IPS DF 6.9 (cell line): ENCODE results near the gene PSPN.

Experiments used
- DNase-seq: peaks from one replicate; pipeline ENCODE4 v3.0.0-alpha.2; 2013; ENCODE audit warnings: low read depth, low spot score
- H3K27ac ChIP-seq: one replicate; pipeline ENCODE4 v1.5.1; 2013; ENCODE audit warnings: low read length, control low read depth
- H3K27me3 ChIP-seq: 2 replicates; pipeline ENCODE4 v1.6.1; 2013; ENCODE audit warnings: mild to moderate bottlenecking, low read length; ENCODE audit not compliant: control insufficient read depth, insufficient read depth
- H3K36me3 ChIP-seq: 2 replicates; pipeline ENCODE4 v1.6.1; 2013; ENCODE audit warnings: low read length; ENCODE audit not compliant: control insufficient read depth, insufficient read depth
- H3K4me1 ChIP-seq: 2 replicates; pipeline ENCODE4 v1.6.1; 2013; ENCODE audit warnings: low read length; ENCODE audit not compliant: control insufficient read depth, insufficient read depth
- H3K4me3 ChIP-seq: 2 replicates; pipeline ENCODE4 v1.5.1; 2013; ENCODE audit warnings: mild to moderate bottlenecking, low read length
- H3K9me3 ChIP-seq: 2 replicates; pipeline ENCODE4 v1.6.1; 2013; ENCODE audit warnings: low read length, inconsistent platforms; ENCODE audit not compliant: control insufficient read depth, insufficient read depth
- WGBS: extraction: QIAGEN DNeasy Blood & Tissue Kit; methylation state at CpG from one replicate; pipeline ENCODE4 v1.1.7; 2013; ENCODE audit warnings: mixed read lengths, missing lambda C conversion rate; ENCODE audit not compliant: insufficient read length, insufficient coverage; 5-methylcytosine and 5-hydroxymethylcytosine counted together

PSPN gene

GRCh38 chr19:6383188-6383587, 7.5 kb upstream of the PSPN start:
- DNase-seq: no peak
- WGBS: no CpG with 5 or more reads among the region's 19 CpGs
- Histone ChIP-seq H3K4me1 (no peaks in the 10 kb centered on the region), H3K9me3 (no peaks in the 10 kb centered on the region; the same call in 1 of the 2 replicates), H3K27me3 (no peaks in the 10 kb centered on the region), H3K27ac (no peak overlapping the region), H3K36me3 (peaks cover 46% of the 10 kb centered on the region), H3K4me3 (no peak overlapping the region)

GRCh38 chr19:6381030-6381750, 5.5 kb upstream of the PSPN start:
- Histone ChIP-seq H3K4me1 (no peaks in the 10 kb centered on the region), H3K27me3 (no peaks in the 10 kb centered on the region), H3K36me3 (peaks cover 36% of the 10 kb centered on the region), H3K9me3 (no peaks in the 10 kb centered on the region; the same call in 1 of the 2 replicates), H3K27ac (no peak overlapping the region), H3K4me3 (no peak overlapping the region)
- whole genome bisulfite sequencing: no CpG with 5 or more reads among the region's 40 CpGs
- DNase-seq: no peak

GRCh38 chr19:6379744-6380143, 4.0 kb upstream of the PSPN start:
- H3K9me3 ChIP-seq: no peaks in the 10 kb centered on the region; the same call in 1 of the 2 replicates
- no peak overlapping the region for H3K4me3 ChIP-seq
- WGBS: no CpG with 5 or more reads among the region's 3 CpGs
- no peak overlapping the region for H3K27ac ChIP-seq
- DNase-seq: no peak
- H3K36me3 ChIP-seq: peaks cover 40% of the 10 kb centered on the region
- no peaks in the 10 kb centered on the region; the same call in 1 of the 2 replicates for H3K4me1 ChIP-seq
- no peaks in the 10 kb centered on the region for H3K27me3 ChIP-seq

GRCh38 chr19:6378486-6378885, 2.8 kb upstream of the PSPN start:
- Histone ChIP-seq H3K27ac (no peak overlapping the region), H3K27me3 (no peaks in the 10 kb centered on the region), H3K4me3 (no peak overlapping the region), H3K4me1 (peaks cover 2% of the 10 kb centered on the region), H3K36me3 (peaks cover 41% of the 10 kb centered on the region), H3K9me3 (no peaks in the 10 kb centered on the region; the same call in 1 of the 2 replicates)
- DNase-seq: no peak
- WGBS: no CpG with 5 or more reads among the region's 9 CpGs

- no peak overlapping the region for H3K27ac ChIP-seq
- H3K4me1 ChIP-seq: peaks cover 2% of the 10 kb centered on the region
- peaks cover 37% of the 10 kb centered on the region for H3K36me3 ChIP-seq
- no CpG with 5 or more reads among the region's 6 CpGs for WGBS
- no peak overlapping the region for H3K4me3 ChIP-seq
- H3K9me3 ChIP-seq: no peaks in the 10 kb centered on the region; the same call in 1 of the 2 replicates
- no peak for DNase-seq
- H3K27me3 ChIP-seq: no peaks in the 10 kb centered on the region
Observed at GRCh38 chr19:6378041-6378440, 2.3 kb upstream of the PSPN start.

- H3K4me3 ChIP-seq: no peak overlapping the region
- H3K36me3 ChIP-seq: peaks cover 29% of the 10 kb centered on the region
- no peaks in the 10 kb centered on the region for H3K27me3 ChIP-seq
- WGBS: no CpG with 5 or more reads among the region's 19 CpGs
- no peak for DNase-seq
- H3K27ac ChIP-seq: no peak overlapping the region
- H3K4me1 ChIP-seq: peaks cover 2% of the 10 kb centered on the region
- no peaks in the 10 kb centered on the region; the same call in 1 of the 2 replicates for H3K9me3 ChIP-seq
Observed at GRCh38 chr19:6376512-6377190, 918 bp upstream of the PSPN start.

- peaks cover 11% of the 10 kb centered on the region for H3K36me3 ChIP-seq
- no peak overlapping the region for H3K27ac ChIP-seq
- H3K9me3 ChIP-seq: no peaks in the 10 kb centered on the region; the same call in 1 of the 2 replicates
- WGBS: no CpG with 5 or more reads among the region's 29 CpGs
- H3K4me3 ChIP-seq: no peak overlapping the region
- H3K4me1 ChIP-seq: peaks cover 2% of the 10 kb centered on the region
- no peak for DNase-seq
- no peaks in the 10 kb centered on the region for H3K27me3 ChIP-seq
Observed at GRCh38 chr19:6374711-6375410, 872 bp downstream of the PSPN start.

GRCh38 chr19:6374161-6374709, 1.5 kb downstream of the PSPN start:
- peaks cover 2% of the 10 kb centered on the region for H3K4me1 ChIP-seq
- peaks cover 7% of the 10 kb centered on the region; the same call in 1 of the 2 replicates for H3K36me3 ChIP-seq
- no peak overlapping the region; the same call in 1 of the 2 replicates for H3K4me3 ChIP-seq
- no peak for DNase-seq
- H3K27me3 ChIP-seq: no peaks in the 10 kb centered on the region
- WGBS: no CpG with 5 or more reads among the region's 29 CpGs
- no peaks in the 10 kb centered on the region for H3K9me3 ChIP-seq
- H3K27ac ChIP-seq: no peak overlapping the region

- no peaks in the 10 kb centered on the region for H3K9me3 ChIP-seq
- H3K27ac ChIP-seq: no peak overlapping the region
- no CpG with 5 or more reads among the region's 5 CpGs for WGBS
- peaks cover 7% of the 10 kb centered on the region; the same call in 1 of the 2 replicates for H3K36me3 ChIP-seq
- peak overlapping the region; percentile 6; the same call in 1 of the 2 replicates for H3K4me3 ChIP-seq
- DNase-seq: no peak
- H3K4me1 ChIP-seq: peaks cover 2% of the 10 kb centered on the region
- H3K27me3 ChIP-seq: no peaks in the 10 kb centered on the region
Observed at GRCh38 chr19:6373813-6374108, 2.0 kb downstream of the PSPN start.

GRCh38 chr19:6373096-6373812, 2.5 kb downstream of the PSPN start:
- no peaks in the 10 kb centered on the region for H3K9me3 ChIP-seq
- peaks cover 2% of the 10 kb centered on the region for H3K4me1 ChIP-seq
- peak; percentile 92 for DNase-seq
- no peaks in the 10 kb centered on the region for H3K27me3 ChIP-seq
- H3K4me3 ChIP-seq: peak overlapping the region; percentile 97; the same call in 1 of the 2 replicates
- peaks cover 7% of the 10 kb centered on the region for H3K36me3 ChIP-seq
- no peak overlapping the region for H3K27ac ChIP-seq
- no CpG with 5 or more reads among the region's 53 CpGs for WGBS
